ENCODE results near the gene GPANK1.

GRCh38 chr6:31705931-31706330, 41.1 kb upstream of the GPANK1 start:
- TF ChIP-seq POLR2A (IDR thresholded peaks at IDR 0.05; ENCODE audit: low read depth, low read length) (no peak), POLR2AphosphoS5 (IDR thresholded peaks at IDR 0.05; ENCODE audit: low read depth, low read length) (no peak), TAF1 (IDR thresholded peaks at IDR 0.05; ENCODE audit: borderline replicate concordance, low read depth, low read length) (no peak)
